HG02885 (cell line): ENCODE data around the gene GPR39.

ENCODE experiments used
- ATAC-seq: cut with Tn5 transposase; IDR thresholded peaks from one replicate; pipeline ENCODE4 v1.9.1; 2021; ENCODE audit warnings: mild to moderate bottlenecking; ENCODE audit not compliant: unreplicated experiment, poor library complexity

The GPR39 gene

GRCh38 chr2:132439703-132440398 lies 23.2 kb downstream of the GPR39 start:
- no peak for ATAC-seq

- no peak for ATAC-seq
Measured at GRCh38 chr2:132441051-132441450, 24.4 kb downstream of the GPR39 start.

GRCh38 chr2:132442278-132442677 lies 25.7 kb downstream of the GPR39 start:
- ATAC-seq: no peak

DNA sequence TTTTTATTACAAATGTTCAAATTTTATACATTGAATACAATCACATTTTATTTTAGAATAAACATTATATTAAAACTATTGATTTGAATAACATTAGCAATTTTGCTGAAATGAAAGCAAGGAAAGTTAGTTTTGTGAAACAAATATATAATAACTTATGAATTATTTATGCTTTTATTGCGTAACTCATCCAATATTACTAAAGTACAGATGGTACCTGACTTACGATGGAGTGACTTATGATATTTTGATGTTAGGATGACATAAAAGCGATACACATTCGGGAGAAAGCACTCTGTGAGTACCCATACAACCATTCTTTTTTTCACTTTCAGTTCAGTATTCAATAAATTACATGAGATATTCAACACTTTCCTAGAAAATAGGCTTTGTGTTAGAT lies 26.5 kb downstream of the GPR39 start:
- no peak for ATAC-seq

- no peak for ATAC-seq
Measured at GRCh38 chr2:132446444-132446843, 29.8 kb downstream of the GPR39 start.

DNA sequence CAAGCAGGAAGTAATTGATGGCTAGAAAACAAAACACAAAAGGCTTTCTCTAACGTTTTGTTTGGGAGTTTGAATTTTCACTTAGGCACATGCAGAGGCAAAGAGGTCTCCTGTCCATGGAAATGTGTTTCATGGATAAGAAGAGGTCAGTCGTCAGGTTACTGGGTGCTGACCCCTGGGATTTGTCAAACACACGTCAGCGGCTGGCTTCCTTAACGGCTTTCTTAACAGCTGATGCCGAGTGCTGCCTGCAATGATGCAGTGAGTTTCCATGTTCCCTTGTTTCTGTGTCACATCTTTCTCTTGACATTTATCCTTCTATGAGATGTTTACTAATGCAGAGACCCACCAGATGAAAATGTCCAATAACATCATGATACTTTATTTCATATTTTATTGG lies 31.7 kb downstream of the GPR39 start:
- no peak for ATAC-seq

DNA sequence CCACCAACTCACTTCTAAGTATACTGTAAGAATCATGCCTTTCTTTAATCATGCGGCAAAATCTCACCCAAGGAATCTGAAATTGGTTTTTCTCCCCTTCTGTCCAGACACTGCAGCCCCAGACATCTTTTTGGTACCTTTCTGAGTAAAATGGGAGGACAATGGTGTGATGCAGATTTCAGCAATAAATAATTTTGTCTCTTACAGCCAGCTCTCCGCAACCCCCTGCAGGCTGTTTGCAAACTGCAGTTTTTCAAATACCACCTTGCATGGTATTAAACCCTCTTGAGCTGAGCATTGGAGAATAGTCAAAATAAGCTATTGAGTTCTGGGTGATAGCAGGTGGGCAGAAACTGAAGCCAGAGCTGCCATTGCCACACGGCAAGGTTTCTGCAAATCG lies 32.2 kb downstream of the GPR39 start:
- no peak for ATAC-seq

GRCh38 chr2:132449868-132450267 lies 33.3 kb downstream of the GPR39 start:
- ATAC-seq: no peak

DNA sequence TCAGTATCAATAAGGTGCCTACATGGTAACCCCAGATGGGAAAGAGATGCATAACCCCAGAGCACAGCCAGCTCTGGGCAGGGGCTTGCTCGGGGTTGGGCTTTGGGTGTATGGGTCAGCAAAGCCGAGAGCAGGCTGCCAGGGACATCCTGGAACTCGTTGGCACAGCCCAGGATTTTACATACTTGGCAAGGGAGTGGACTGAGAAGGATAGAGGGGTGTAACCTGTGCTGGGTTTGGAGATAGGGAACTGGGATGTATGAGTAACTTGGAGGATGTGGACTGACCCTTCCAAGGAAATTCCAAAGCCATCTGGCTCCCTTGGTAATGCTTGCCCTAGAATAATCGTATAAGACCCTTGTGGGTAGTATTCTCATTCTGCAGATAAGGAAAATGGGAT lies 44.2 kb downstream of the GPR39 start:
- ATAC-seq: no peak

DNA sequence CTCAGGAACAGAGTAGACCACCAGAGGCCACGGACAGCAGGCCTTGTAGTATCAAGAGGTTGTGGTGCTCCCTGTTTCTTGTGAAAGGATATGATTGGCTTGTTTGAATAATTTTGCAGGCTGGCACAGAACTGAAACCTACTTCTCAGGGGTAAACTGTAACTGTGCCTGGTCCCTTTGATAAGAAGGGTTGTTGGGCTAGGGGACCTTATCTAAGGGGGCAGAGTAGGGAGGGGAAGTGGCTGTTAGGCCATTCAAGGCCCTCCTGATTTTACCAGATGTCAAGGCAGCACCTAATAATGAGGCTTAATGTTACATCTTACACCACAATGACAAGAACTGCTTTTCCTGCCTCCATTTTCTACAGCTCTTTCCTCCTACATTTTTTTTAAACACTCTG lies 45.6 kb downstream of the GPR39 start:
- no peak for ATAC-seq

- ATAC-seq: no peak
Measured at GRCh38 chr2:132463719-132464118, 47.1 kb downstream of the GPR39 start.

DNA sequence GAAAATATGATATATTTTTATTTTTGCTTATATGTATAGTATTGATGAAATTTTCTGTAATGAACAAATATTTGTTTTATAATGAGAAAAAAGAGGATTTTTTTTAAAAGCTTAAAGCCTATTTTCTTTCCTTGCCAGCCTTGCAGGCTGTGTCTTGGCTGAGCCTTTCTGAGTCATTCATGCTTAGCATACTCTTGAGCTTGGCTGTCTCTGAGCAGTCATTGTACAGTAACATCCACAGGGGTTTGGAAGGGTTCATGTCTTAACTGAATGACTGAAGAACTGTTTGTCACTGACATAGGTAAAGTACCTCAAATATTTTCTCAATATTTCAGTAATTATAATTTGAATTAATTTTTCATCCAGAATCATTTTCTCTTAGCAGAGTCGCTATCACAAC lies 49.3 kb downstream of the GPR39 start:
- no peak for ATAC-seq

DNA sequence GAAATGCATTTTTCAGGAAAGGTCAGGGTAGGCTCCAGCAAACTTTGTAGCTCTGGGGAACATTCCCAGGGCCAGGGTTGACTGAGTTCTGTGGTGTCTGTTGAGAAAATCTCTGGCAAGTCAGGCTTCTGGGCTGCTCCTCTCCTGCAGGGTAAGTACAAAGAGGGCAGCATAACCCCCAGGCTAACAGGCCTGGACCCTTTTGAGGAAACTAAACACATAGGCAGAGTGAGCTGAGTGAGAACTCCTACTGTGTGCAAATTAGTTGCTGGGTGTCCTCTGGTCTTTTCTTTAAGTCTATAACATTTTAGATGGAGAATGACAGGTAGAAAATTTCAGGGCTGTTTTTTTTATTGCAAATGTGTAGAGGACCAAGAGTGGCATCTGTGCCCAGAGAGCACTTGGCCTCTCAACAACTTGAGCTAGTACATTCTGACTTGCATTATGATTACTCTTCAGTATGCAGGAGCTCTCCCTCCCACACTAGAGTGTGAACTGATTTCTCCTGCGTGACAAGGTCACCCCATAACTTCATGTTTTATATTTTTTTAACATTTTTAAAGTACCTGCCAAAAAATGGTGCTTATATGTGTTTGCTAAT lies 49.9 kb downstream of the GPR39 start:
- ATAC-seq: no peak

- ATAC-seq: no peak
Measured at GRCh38 chr2:132468821-132469675, 52.4 kb downstream of the GPR39 start.

- no peak for ATAC-seq
Measured at GRCh38 chr2:132470746-132471145, 54.1 kb downstream of the GPR39 start.

DNA sequence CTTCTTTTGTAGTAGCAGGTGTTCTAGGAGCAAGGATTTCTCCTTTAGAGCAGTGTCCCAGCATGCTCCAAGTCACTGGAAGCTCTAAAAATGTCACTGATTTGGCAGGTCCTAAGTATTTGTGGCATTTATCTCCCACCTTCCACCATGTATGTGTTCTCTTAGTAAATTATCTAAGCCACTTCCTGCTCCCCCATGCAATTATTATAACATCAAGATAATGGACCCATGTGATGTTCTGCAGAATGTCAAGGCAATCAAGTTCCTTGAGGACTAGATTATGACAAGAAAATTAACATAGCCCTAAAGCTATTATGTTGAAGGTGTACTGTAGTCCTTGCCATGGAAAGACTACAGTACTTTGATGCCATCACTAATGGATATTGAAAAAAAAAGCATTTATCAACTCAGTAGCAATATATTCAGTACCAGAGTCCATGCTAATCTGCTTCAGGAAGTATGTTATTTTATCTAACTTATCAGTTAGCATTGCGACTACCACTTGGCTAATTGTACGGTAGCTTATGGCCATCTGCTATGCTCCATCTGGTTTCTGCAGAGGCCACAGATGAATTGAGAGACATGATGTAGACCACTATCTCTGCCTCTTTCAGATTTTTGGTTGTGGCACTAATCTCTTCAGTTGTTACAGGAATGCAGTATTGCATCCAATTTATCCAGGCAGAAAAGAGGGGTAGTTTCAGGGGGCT lies 56.7 kb downstream of the GPR39 start:
- ATAC-seq: no peak

- ATAC-seq: no peak
Measured at GRCh38 chr2:132475615-132476014, 59.0 kb downstream of the GPR39 start.

DNA sequence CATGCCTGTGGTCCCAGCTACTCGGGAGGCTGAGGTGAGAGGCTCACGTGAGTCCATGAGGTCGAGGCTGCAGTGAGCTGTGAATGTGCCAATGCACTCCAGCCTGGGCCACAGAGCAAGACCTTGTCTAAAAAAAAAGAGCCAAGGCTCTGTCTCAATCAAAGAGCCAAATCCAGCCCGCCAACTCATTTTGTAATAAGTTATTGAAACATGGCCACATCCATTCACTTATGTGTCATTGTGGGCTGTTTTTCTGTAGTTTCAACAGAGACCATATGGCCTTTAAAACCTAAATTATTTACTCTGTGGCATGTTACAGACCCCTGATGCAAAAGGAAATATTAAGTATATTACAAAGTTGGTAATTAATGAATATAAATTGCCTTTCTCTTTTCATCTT lies 60.8 kb downstream of the GPR39 start:
- ATAC-seq: no peak

DNA sequence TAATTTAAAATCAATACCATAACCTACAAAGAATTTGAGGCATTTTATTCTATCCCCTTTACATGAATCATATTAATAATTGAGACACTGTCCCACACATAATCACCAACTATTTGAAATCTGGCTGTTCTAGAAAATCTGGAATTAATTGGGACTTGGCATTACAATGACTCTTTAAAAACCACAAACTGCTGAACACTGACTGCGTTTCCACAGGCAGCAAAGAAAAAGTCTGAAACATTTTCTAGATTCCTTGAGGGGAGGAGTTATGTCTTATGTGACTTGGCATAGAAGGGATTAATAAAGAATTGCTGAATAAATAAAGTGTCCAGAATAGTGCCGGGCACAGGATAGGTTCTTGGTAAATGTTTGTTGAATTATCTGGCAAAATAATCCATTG lies 61.4 kb downstream of the GPR39 start:
- no peak for ATAC-seq

DNA sequence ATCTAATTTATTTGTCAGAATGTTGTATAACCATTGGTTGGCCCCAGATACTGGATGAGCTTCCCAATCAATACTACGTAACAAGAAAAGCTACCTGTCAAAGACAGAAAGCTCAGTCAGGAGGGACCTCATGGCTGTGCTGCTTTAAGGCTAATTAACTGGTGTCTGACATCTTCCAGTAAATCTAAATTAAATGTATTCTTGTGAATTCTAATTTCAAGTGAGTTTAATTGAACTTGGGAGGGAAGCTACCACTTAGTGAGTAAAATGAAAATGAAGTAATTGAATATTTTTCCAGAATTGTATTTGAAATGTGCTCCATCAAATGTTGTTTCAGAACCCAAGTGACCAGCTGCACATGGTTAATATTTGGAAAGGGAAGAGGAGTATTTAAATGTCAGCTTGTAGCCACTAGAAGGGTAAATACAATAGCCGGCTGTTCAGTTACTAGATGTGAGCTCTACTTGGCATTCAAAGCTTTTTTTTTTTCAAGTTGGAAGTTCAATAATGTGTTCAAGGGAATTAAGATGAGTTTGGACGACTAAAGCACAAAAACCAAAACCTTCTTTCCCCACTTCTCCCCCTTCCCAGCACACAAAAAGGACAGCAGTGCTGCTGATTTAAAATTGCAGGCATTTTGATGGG lies 62.0 kb downstream of the GPR39 start:
- no peak for ATAC-seq
